ENCODE data around the gene KLHL22.
A peak's percentile ranks its signal among the peaks of the same experiment; 100 is the strongest.
"Not testable (repeated sequence)": the region's sequence is repeated elsewhere in the genome, so short reads cannot be mapped to it uniquely, and the experiment has no call there.

KLHL22 gene

GRCh38 chr22:20524004-20524481, 28.4 kb upstream of the KLHL22 start:
- no peak for DNase-seq (ENCODE audit: low read depth in 2 of 2)

GRCh38 chr22:20523086-20523983, 27.7 kb upstream of the KLHL22 start:
- DNase-seq (ENCODE audit: low read depth in 2 of 2): peak; percentile 68 to 70

- no peak for DNase-seq (ENCODE audit: low read depth in 2 of 2)
Measured at GRCh38 chr22:20522134-20523004, 26.8 kb upstream of the KLHL22 start.

- no peak for DNase-seq (ENCODE audit: low read depth in 2 of 2)
Measured at GRCh38 chr22:20520093-20520511, 24.5 kb upstream of the KLHL22 start.

- no peak for DNase-seq (ENCODE audit: low read depth in 2 of 2)
Measured at GRCh38 chr22:20519558-20519957, 24.0 kb upstream of the KLHL22 start.

- DNase-seq (ENCODE audit: low read depth in 2 of 2): no peak
Measured at GRCh38 chr22:20517841-20518592, 22.4 kb upstream of the KLHL22 start.

GRCh38 chr22:20517422-20517821, 21.8 kb upstream of the KLHL22 start:
- DNase-seq (ENCODE audit: low read depth in 2 of 2): no peak

- DNase-seq (ENCODE audit: low read depth in 2 of 2): no peak
Measured at GRCh38 chr22:20516399-20516798, 20.8 kb upstream of the KLHL22 start.

- DNase-seq (ENCODE audit: low read depth in 2 of 2): peak; percentile 56
Measured at GRCh38 chr22:20514658-20515406, 19.2 kb upstream of the KLHL22 start.

- no peak for DNase-seq (ENCODE audit: low read depth in 2 of 2)
Measured at GRCh38 chr22:20511578-20512229, 16.1 kb upstream of the KLHL22 start.

- no peak for DNase-seq (ENCODE audit: low read depth in 2 of 2)
Measured at GRCh38 chr22:20510811-20511577, 15.4 kb upstream of the KLHL22 start.

GRCh38 chr22:20509344-20510047, 13.9 kb upstream of the KLHL22 start:
- DNase-seq (ENCODE audit: low read depth in 2 of 2): peak; percentile 83 to 86

- no peak for DNase-seq (ENCODE audit: low read depth in 2 of 2)
Measured at GRCh38 chr22:20508815-20509271, 13.2 kb upstream of the KLHL22 start.

GRCh38 chr22:20508067-20508755, 12.6 kb upstream of the KLHL22 start:
- not testable (repeated sequence) for DNase-seq (ENCODE audit: low read depth in 2 of 2)

GRCh38 chr22:20507253-20508066, 11.9 kb upstream of the KLHL22 start, which contains the start of gene MED15:
MED15 (plus strand) TSS chr22:20507610; CDS start chr22:20507679, 69 bp downstream.
- DNase-seq (ENCODE audit: low read depth in 2 of 2): peak; percentile 62 to 69

- no peak for DNase-seq (ENCODE audit: low read depth in 2 of 2)
Measured at GRCh38 chr22:20506543-20507252, 11.1 kb upstream of the KLHL22 start.
